KOPT-K1 (cell line): ENCODE results near the gene SIGLEC12.
"Not testable (repeated sequence)": the region's sequence is repeated elsewhere in the genome, so short reads cannot be mapped to it uniquely, and the experiment has no call there.

ENCODE experiments used
- H3K27ac ChIP-seq: fragments of 200-600 bp; sonication (generic); 2 replicates; pipeline ENCODE4 v1.5.1; 2016; ENCODE audit warnings: antibody characterized with exemption, mild to moderate bottlenecking, low read depth, low read length; ENCODE audit not compliant: poor library complexity, severe bottlenecking
- H3K36me3 ChIP-seq: fragments of 200-600 bp; sonication (generic); 2 replicates; pipeline ENCODE4 v1.5.1; 2017; ENCODE audit warnings: antibody characterized with exemption, mild to moderate bottlenecking, low read length, moderate library complexity; ENCODE audit not compliant: insufficient read depth
- H3K9me3 ChIP-seq: fragments of 200-600 bp; sonication (generic); 2 replicates; pipeline ENCODE4 v1.5.1; 2017; ENCODE audit warnings: antibody characterized with exemption, low read length, mild to moderate bottlenecking; ENCODE audit not compliant: insufficient read depth, poor library complexity, severe bottlenecking

Gene SIGLEC12

GRCh38 chr19:51460164-51460992, 41.2 kb downstream of the SIGLEC12 start:
- no peaks in the 10 kb centered on the region for H3K36me3 ChIP-seq
- no peaks in the 10 kb centered on the region for H3K9me3 ChIP-seq
- H3K27ac ChIP-seq, result no peak overlapping the region

GRCh38 chr19:51458899-51459505, 42.6 kb downstream of the SIGLEC12 start:
- H3K36me3 ChIP-seq, result no peaks in the 10 kb centered on the region
- no peak overlapping the region for H3K27ac ChIP-seq
- H3K9me3 ChIP-seq, result no peaks in the 10 kb centered on the region

GRCh38 chr19:51458051-51458645, 43.5 kb downstream of the SIGLEC12 start, which contains the start of gene SIGLEC8:
SIGLEC8 (minus strand) TSS chr19:51458454; CDS start chr19:51458387, 67 bp downstream.
- Histone ChIP-seq H3K27ac (no peak within 1 kb of the TSS), H3K36me3 (no peaks in the 10 kb centered on the region), H3K9me3 (no peaks in the 10 kb centered on the region)

- Histone ChIP-seq H3K27ac (no peak overlapping the region), H3K9me3 (no peaks in the 10 kb centered on the region), H3K36me3 (no peaks in the 10 kb centered on the region)
These were observed 44.1 kb downstream of the SIGLEC12 start for GRCh38 chr19:51457351-51458013.

- H3K36me3 ChIP-seq, result no peaks in the 10 kb centered on the region
These were observed 44.9 kb downstream of the SIGLEC12 start for GRCh38 chr19:51456541-51457290.

GRCh38 chr19:51450730-51451307, 50.8 kb downstream of the SIGLEC12 start:
- peaks cover 20% of the 10 kb centered on the region for H3K9me3 ChIP-seq
- no peak overlapping the region for H3K27ac ChIP-seq
- no peaks in the 10 kb centered on the region for H3K36me3 ChIP-seq

More at GRCh38 chr19:51456541-51457290, 44.9 kb downstream of the SIGLEC12 start:
- H3K9me3 ChIP-seq, result no peaks in the 10 kb centered on the region
- no peak overlapping the region for H3K27ac ChIP-seq

- Histone ChIP-seq H3K9me3 (peaks cover 20% of the 10 kb centered on the region), H3K27ac (peak overlapping the region; percentile 45), H3K36me3 (no peaks in the 10 kb centered on the region)
These were observed 53.1 kb downstream of the SIGLEC12 start for GRCh38 chr19:51448411-51449016.

- H3K27ac ChIP-seq, result peak overlapping the region; percentile 45
- no peaks in the 10 kb centered on the region for H3K36me3 ChIP-seq
- H3K9me3 ChIP-seq, result peaks cover 20% of the 10 kb centered on the region
These were observed 53.6 kb downstream of the SIGLEC12 start for GRCh38 chr19:51448011-51448410.

GRCh38 chr19:51447510-51447909, 54.1 kb downstream of the SIGLEC12 start:
- not testable (repeated sequence) for H3K36me3 ChIP-seq, H3K27ac ChIP-seq
- H3K9me3 ChIP-seq, result peaks cover 20% of the 10 kb centered on the region

- peak overlapping the region; percentile 48 for H3K27ac ChIP-seq
- H3K9me3 ChIP-seq, result no peaks in the 10 kb centered on the region
- H3K36me3 ChIP-seq, result no peaks in the 10 kb centered on the region
These were observed 59.9 kb downstream of the SIGLEC12 start for GRCh38 chr19:51441410-51442390.
